Measurements from ENCODE around the gene SYT9. TPM values are rescaled to one million over a fixed set of nuclear protein-coding genes. Genes with fewer than 3 reads are reported as not detected.
"Not testable (repeated sequence)": the region's sequence is repeated elsewhere in the genome, so short reads cannot be mapped to it uniquely, and the experiment has no call there.

Gene SYT9
- polyA plus RNA-seq, 4 donors, result 4.2 to 5.1 (median 4.6) TPM

GRCh38 chr11:7335442-7335841 is 83.7 kb downstream of the SYT9 start:
- DNase-seq (ENCODE audit: low read depth in 4 of 4, low spot score in 2 of 4), result not testable (repeated sequence)

DNA sequence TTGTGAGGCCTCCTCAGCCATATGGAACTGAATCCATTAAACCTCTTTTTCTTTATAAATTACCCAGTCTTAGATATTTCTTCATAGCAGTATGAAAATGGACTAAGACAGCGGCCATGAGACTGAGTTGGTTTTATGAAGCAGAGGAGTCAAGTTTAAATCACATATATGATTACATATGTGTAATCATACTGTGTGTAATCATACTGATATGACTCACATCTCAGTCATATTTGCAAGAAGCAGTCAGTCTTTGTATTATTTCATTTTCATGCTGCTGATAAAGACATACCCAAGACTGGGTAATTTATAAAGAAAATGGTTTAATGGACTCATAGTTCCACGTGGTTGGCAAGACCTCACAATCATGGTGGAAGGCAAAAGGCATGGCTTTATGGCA is 89.8 kb downstream of the SYT9 start:
- DNase-seq (ENCODE audit: low read depth in 4 of 4, low spot score in 2 of 4), result no peak

- no peak for DNase-seq (ENCODE audit: low read depth in 4 of 4, low spot score in 2 of 4)
These were observed 96.1 kb downstream of the SYT9 start for GRCh38 chr11:7347611-7348431.

GRCh38 chr11:7348432-7349304 is 97.0 kb downstream of the SYT9 start:
- no peak for DNase-seq (ENCODE audit: low read depth in 4 of 4, low spot score in 2 of 4)

DNA sequence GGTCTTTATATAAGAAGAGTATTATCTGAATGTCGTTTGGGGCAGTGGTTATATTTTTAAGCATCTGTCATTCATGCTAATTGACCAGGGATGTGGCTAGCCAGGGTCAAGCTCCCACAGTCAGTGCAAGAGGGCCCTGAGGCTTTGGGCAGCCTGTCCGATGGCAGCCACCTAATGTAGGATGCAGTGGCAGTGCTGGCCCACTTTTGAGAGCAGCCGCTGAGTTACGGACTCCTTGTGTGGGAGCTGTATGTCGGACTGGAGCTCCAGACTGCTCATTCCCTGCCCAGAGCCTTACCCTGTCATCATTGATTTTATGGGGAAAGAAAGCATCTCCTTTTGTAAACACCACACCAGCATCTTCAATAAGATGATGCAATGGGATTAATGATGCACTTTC is 99.5 kb downstream of the SYT9 start:
- DNase-seq (ENCODE audit: low read depth in 4 of 4, low spot score in 2 of 4), result no peak

DNA sequence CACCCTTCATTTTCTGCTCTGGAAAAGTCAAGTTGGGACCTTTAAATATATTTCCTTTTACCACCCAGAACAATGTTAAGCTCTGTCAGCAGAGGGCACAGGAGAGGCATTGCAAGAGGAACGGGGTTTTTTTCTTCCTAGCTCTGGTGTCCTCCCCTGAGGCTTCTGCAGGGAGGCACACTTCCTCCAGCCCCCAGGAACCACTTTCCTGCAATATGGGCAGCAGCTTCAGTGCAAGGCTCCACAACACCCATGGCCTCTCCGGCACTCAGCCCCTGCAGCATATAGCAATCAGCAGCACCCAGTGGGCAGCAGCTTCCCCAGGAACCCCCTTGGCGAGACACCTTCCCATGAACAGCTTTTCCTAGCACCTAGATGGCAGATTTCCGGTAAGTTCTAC is 101.4 kb downstream of the SYT9 start:
- no peak for DNase-seq (ENCODE audit: low read depth in 4 of 4, low spot score in 2 of 4)

DNA sequence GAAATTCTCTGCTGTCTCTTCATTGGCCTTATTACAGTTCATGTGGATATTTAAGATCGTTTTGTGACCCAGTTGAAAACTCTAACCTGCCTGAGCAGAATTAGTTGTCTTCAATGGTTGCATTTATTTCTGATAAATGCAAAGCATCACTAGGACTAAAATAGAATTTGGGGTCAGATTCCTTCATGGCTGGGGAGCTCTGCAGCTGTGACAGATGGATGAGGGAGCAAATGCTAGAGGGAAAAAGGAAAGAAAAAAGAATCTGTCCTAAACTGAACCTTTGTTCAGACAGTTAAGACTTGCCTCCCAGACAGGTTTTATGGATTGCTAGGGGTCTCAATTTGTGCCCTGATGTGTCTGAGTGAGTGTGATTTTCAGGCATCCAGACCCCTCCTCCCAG is 113.0 kb downstream of the SYT9 start:
- no peak for DNase-seq (ENCODE audit: low read depth in 4 of 4, low spot score in 2 of 4)

GRCh38 chr11:7367803-7368202 is 116.1 kb downstream of the SYT9 start:
- no peak for DNase-seq (ENCODE audit: low read depth in 4 of 4, low spot score in 2 of 4)

- DNase-seq (ENCODE audit: low read depth in 4 of 4, low spot score in 2 of 4), result no peak
These were observed 124.7 kb downstream of the SYT9 start for GRCh38 chr11:7376386-7376785.

- DNase-seq (ENCODE audit: low read depth in 4 of 4, low spot score in 2 of 4), result no peak
These were observed 130.2 kb downstream of the SYT9 start for GRCh38 chr11:7381937-7382336.

GRCh38 chr11:7383406-7383805 is 131.7 kb downstream of the SYT9 start:
- no peak for DNase-seq (ENCODE audit: low read depth in 4 of 4, low spot score in 2 of 4)

DNA sequence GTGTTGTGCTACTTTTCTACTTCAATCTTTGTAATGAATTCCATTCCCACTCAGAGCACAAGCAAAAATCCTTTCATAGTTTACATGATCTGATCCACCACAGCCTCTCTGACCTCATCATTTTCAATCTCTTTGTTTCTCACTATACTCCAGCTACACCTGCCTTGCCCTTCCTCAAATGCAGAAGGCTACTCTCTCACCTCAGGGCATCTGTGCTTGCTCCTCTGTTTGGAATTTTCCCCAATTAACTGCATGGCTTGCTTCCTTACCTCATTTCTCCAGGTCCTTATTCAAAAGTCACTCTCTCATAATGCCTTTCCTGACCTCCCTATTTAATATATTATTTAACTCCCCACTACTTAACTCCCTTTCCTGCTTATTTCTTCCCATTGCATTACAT is 133.0 kb downstream of the SYT9 start:
- DNase-seq (ENCODE audit: low read depth in 4 of 4, low spot score in 2 of 4), result peak in 1 of 4 donors; percentile 1

DNA sequence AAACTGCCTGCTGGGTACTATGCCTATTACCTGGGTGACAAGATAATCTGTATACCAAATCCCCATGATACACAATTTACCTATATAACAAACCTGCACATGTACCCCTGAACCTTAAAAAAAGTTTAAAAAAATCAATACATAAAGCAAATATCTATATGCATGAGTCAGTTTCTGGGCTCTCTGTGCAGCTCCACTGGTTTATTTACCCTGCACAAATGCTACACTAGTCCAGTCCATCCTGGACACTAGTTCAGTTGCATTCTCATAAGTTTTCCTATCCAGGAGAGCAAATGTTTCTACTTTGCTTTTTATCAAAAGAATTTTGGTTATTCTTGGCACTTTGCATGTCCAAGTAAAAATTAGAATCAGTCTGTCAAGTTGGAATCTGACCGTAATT is 133.8 kb downstream of the SYT9 start:
- no peak for DNase-seq (ENCODE audit: low read depth in 4 of 4, low spot score in 2 of 4)

GRCh38 chr11:7413961-7414915 is 162.5 kb downstream of the SYT9 start:
- no peak for DNase-seq (ENCODE audit: low read depth in 4 of 4, low spot score in 2 of 4)

DNA sequence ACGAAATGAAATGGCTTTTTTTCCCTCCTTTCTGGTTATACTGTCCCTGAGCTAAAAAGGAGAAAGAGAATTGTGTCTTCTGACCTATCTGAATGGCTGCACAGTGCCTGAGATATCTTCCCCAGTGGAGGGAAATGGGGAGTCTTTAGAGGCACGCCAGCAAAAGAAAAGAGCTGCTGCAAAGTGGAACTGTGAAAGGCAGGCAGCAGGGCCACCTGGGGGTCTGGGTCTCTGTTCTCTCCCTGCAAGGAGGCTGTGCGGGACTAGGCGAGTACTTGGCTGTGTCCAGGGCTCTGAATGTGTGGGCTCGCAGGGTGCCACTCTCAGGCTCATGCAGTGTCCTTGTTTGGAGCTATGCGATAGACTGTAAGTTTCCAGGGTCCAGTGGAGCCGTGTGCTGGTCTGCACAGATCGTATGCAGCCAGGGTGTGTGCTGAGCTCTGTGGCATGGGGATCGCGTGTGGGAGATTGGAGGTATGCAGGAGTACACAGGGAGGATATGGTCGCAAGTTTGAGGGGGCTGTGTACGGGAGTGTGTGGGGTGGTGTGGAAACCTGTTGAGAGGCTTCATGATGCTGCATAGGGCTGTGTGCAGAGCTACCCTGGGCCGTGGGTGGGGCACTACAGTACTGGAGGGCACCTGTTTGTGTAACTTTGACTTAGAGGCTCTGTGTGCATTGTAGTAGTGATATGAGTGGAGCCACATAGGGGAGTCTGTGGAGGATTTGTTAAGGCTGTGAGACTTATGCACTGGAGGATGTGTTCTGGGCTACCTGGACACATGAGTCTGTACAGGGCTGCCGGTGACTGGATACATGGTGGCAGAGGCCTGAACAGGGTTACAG is 163.5 kb downstream of the SYT9 start:
- no peak for DNase-seq (ENCODE audit: low read depth in 4 of 4, low spot score in 2 of 4)

DNA sequence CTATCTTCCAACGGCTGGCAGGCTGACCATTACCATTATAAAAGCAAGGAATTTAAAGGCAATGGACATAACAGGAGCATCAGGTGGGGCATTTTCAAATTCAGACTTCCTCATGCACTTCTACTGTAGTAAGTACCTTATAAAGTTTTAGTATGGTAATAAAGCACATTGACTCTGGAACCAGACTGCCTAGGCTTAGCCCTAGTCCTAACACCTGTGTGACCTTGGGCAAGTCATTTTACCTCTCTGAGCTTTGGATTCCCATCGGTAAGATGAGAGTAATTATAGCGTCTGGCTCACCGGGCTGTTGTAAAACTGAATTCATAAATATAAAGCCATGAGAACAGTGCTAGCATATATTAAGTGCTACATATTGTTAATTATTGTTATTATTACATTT is 164.4 kb downstream of the SYT9 start:
- no peak for DNase-seq (ENCODE audit: low read depth in 4 of 4, low spot score in 2 of 4)

GRCh38 chr11:7417328-7417727 is 165.6 kb downstream of the SYT9 start:
- DNase-seq (ENCODE audit: low read depth in 4 of 4, low spot score in 2 of 4), result no peak

DNA sequence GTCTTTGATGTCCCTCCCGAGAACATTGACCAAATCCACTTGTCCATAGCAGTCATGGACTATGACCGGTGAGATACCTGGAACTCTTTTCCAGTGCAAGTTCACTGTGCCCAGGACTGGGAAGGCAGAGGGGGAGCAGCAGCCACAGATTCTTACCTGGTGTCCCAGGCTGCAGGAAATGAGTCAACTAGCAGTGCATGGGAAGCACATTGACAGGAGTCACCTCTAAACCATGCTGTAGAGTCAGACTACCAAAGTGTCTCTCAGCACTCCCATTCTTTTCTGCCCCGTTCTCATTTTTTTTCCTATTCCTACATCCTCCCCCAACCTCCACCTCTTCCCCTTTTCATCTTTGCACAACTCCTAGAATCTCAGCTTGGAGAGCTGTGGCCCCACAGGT is 166.4 kb downstream of the SYT9 start:
- DNase-seq (ENCODE audit: low read depth in 4 of 4, low spot score in 2 of 4), result no peak

DNA sequence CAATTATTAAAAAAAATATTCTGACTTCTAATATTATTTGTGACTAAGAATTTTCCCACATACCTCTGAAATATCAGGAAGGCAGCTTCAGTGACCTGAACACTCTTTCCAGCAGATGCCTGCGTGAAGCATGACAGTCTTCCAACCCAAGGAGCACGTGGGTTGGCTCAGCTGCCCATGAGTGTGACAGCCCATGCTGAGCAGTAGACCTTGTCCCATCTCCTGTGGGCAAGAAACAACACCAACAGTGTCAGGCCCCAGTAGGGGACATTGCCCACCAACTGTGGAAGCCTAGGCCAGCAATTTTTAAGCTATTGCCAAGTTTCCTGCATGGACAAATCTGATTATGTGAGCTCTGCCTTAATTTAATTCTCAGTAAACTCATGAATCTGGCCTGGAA is 167.2 kb downstream of the SYT9 start:
- DNase-seq (ENCODE audit: low read depth in 4 of 4, low spot score in 2 of 4), result no peak

- no peak for DNase-seq (ENCODE audit: low read depth in 4 of 4, low spot score in 2 of 4)
These were observed 169.4 kb downstream of the SYT9 start for GRCh38 chr11:7421136-7421535.
